Fibroblast of lung (primary cell): ENCODE results near the gene CPM. TPM values are rescaled to one million over a fixed set of nuclear protein-coding genes. Genes with fewer than 3 reads are reported as not detected.

Source experiments
- DNase-seq, 2 donors: peaks; one replicate each; pipeline versions ENCODE4 v3.0.0 to v3.0.0-alpha.2; 2010; ENCODE audit warnings: low read depth in 2 of 2
- H2AFZ ChIP-seq: 2 replicates; pipeline ENCODE4 v1.5.1; 2012; ENCODE audit warnings: low read length, control low read depth, inconsistent platforms
- H3K27ac ChIP-seq: 2 replicates; pipeline ENCODE4 v1.5.1; 2011; ENCODE audit warnings: low read length, control low read depth; ENCODE audit not compliant: insufficient read depth
- H3K27me3 ChIP-seq: 2 replicates; pipeline ENCODE4 v1.5.1; 2011; ENCODE audit warnings: mild to moderate bottlenecking, low read length; ENCODE audit not compliant: control insufficient read depth, insufficient read depth
- H3K36me3 ChIP-seq: 2 replicates; pipeline ENCODE4 v1.5.1; 2011; ENCODE audit warnings: low read length; ENCODE audit not compliant: control insufficient read depth, insufficient read depth
- H3K4me1 ChIP-seq: 2 replicates; pipeline ENCODE4 v1.5.1; 2011; ENCODE audit warnings: low read length; ENCODE audit not compliant: control insufficient read depth, insufficient read depth; ENCODE audit errors: extremely low read depth
- H3K4me2 ChIP-seq: 2 replicates; pipeline ENCODE4 v1.5.1; 2011; ENCODE audit warnings: low read length, control low read depth; ENCODE audit not compliant: insufficient read depth; ENCODE audit errors: extremely low read depth
- H3K4me3 ChIP-seq, 4 experiments: fragments of 200-600 bp in 1 of 4; sonication (generic) in 1 of 4; replicated peaks in 1 of 4; 2 replicates each; pipeline ENCODE4 v1.5.1; 2011 to 2016; ENCODE audit warnings: low read length in 4 of 4, low read depth in 3 of 4, mild to moderate bottlenecking in 3 of 4, control low read depth in 2 of 4, inconsistent platforms in 1 of 4, mixed read lengths in 1 of 4; ENCODE audit not compliant: insufficient read depth in 1 of 4; ENCODE audit errors: control extremely low read depth in 1 of 4
- H3K79me2 ChIP-seq: 2 replicates; pipeline ENCODE4 v1.5.1; 2012; ENCODE audit warnings: mild to moderate bottlenecking, low read length, inconsistent platforms; ENCODE audit not compliant: control insufficient read depth, insufficient read depth
- H3K9ac ChIP-seq: 2 replicates; pipeline ENCODE4 v1.5.1; 2011; ENCODE audit warnings: mild to moderate bottlenecking, low read length, control low read depth; ENCODE audit not compliant: insufficient read depth
- H3K9me3 ChIP-seq: 2 replicates; pipeline ENCODE4 v1.5.1; 2012; ENCODE audit warnings: low read depth, low read length; ENCODE audit not compliant: control insufficient read depth, insufficient read depth
- H4K20me1 ChIP-seq: 2 replicates; pipeline ENCODE4 v1.5.1; 2011; ENCODE audit warnings: low read length; ENCODE audit not compliant: control insufficient read depth, insufficient read depth; ENCODE audit errors: extremely low read depth
- CTCF ChIP-seq, 2 donors: IDR thresholded peaks in 1 of 2; conservative IDR thresholded peaks in 1 of 2; 1 replicate in 1 of 2; 2 replicates in 1 of 2; pipeline ENCODE4 v1.5.1; 2011 to 2012; ENCODE audit warnings: low read length in 2 of 2, control low read depth in 1 of 2, inconsistent platforms in 1 of 2, low read depth in 1 of 2, mild to moderate bottlenecking in 1 of 2
- EZH2 ChIP-seq: IDR thresholded peaks from 2 replicates; pipeline ENCODE4 v1.5.1; 2012; ENCODE audit warnings: low read length, control low read depth, mild to moderate bottlenecking; ENCODE audit errors: missing control alignments
- polyA plus RNA-seq, 2 donors: library from polyadenylated mRNA; depleted of rRNA in 1 of 2; stranded (reverse) in 1 of 2; unstranded in 1 of 2; fragments of >200 nt; gene quantifications; 2 replicates each; pipeline ENCODE4 v1.2.1, GENCODE V29; 2011 to 2012; ENCODE audit warnings: missing spikeins in 1 of 2
- total RNA-seq: library from RNA; depleted of rRNA; stranded (reverse); fragments of >200 nt; gene quantifications from 2 replicates; pipeline ENCODE4 v1.2.1, GENCODE V29; 2014

CPM gene
- total and polyA plus RNA-seq, 2 donors (not counting 1 experiment from before 2014, with no cell fraction given): 5.3 to 23.5 TPM

- Histone ChIP-seq H4K20me1 (no peaks in the 10 kb centered on the region), H3K4me1 (no peaks in the 10 kb centered on the region), H2AFZ (no peak overlapping the region), H3K4me3 (no peak overlapping the region), H3K27me3 (no peaks in the 10 kb centered on the region), H3K36me3 (peaks cover 4% of the 10 kb centered on the region), H3K4me2 (no peak overlapping the region), H3K9ac (no peak overlapping the region), H3K79me2 (no peaks in the 10 kb centered on the region), H3K9me3 (no peaks in the 10 kb centered on the region), H3K27ac (no peak overlapping the region)
- DNase-seq: no peak
- TF ChIP-seq EZH2 (no peak), CTCF (conservative IDR thresholded peaks at IDR 0.05 in 1 of 2, IDR thresholded peaks at IDR 0.05 in 1 of 2; ENCODE audit: low read depth in 1 of 2, low read length in 2 of 2) (no peak)
Observed at GRCh38 chr12:68846811-68847210, 86.2 kb downstream of the CPM start.

- Histone ChIP-seq H3K9me3 (no peaks in the 10 kb centered on the region), H3K9ac (no peak overlapping the region), H3K4me3 (no peak overlapping the region), H3K36me3 (peaks cover 9% of the 10 kb centered on the region), H4K20me1 (no peaks in the 10 kb centered on the region), H3K27me3 (no peaks in the 10 kb centered on the region), H2AFZ (no peak overlapping the region), H3K27ac (no peak overlapping the region), H3K79me2 (no peaks in the 10 kb centered on the region), H3K4me2 (no peak overlapping the region), H3K4me1 (no peaks in the 10 kb centered on the region)
- TF ChIP-seq EZH2 (no peak), CTCF (conservative IDR thresholded peaks at IDR 0.05 in 1 of 2, IDR thresholded peaks at IDR 0.05 in 1 of 2; ENCODE audit: low read depth in 1 of 2, low read length in 2 of 2) (no peak)
- DNase-seq: no peak
Observed at GRCh38 chr12:68844788-68845695, 87.9 kb downstream of the CPM start.

GRCh38 chr12:68844318-68844745 is 88.6 kb downstream of the CPM start:
- H2AFZ ChIP-seq: no peak overlapping the region
- no peaks in the 10 kb centered on the region for H4K20me1 ChIP-seq
- no peak overlapping the region for H3K27ac ChIP-seq
- no peaks in the 10 kb centered on the region for H3K27me3 ChIP-seq
- TF ChIP-seq CTCF (conservative IDR thresholded peaks at IDR 0.05 in 1 of 2, IDR thresholded peaks at IDR 0.05 in 1 of 2; ENCODE audit: low read depth in 1 of 2, low read length in 2 of 2) (no peak), EZH2 (no peak)
- H3K9ac ChIP-seq: no peak overlapping the region
- DNase-seq: no peak
- H3K79me2 ChIP-seq: no peaks in the 10 kb centered on the region
- no peak overlapping the region for H3K4me2 ChIP-seq
- H3K9me3 ChIP-seq: no peaks in the 10 kb centered on the region
- no peak overlapping the region for H3K4me3 ChIP-seq
- no peaks in the 10 kb centered on the region for H3K4me1 ChIP-seq
- peaks cover 9% of the 10 kb centered on the region for H3K36me3 ChIP-seq
